Hepatocyte (in vitro differentiated cells): ENCODE data around the gene FN1. TPM values are rescaled to one million over a fixed set of nuclear protein-coding genes. Genes with fewer than 3 reads are reported as not detected.

Experiments used
- DNase-seq: peaks from one replicate; pipeline ENCODE4 v3.0.0-alpha.2; 2016; ENCODE audit warnings: low spot score
- H2AFZ ChIP-seq: fragments of 200-600 bp; sonication (generic); 2 replicates; pipeline ENCODE4 v1.6.0; 2016; ENCODE audit warnings: antibody characterized with exemption, mild to moderate bottlenecking
- H3K27ac ChIP-seq: fragments of 200-600 bp; sonication (generic); 2 replicates; pipeline ENCODE4 v1.5.1; 2016; ENCODE audit warnings: mild to moderate bottlenecking
- H3K27me3 ChIP-seq: fragments of 200-600 bp; sonication (generic); 2 replicates; pipeline ENCODE4 v1.6.1; 2016
- H3K36me3 ChIP-seq: fragments of 200-600 bp; sonication (generic); replicated peaks from 2 replicates; pipeline ENCODE4 v1.5.1; 2016; ENCODE audit warnings: low read depth; ENCODE audit not compliant: insufficient read depth
- H3K4me1 ChIP-seq: fragments of 200-600 bp; sonication (generic); 2 replicates; pipeline ENCODE4 v1.5.1; 2016; ENCODE audit warnings: mild to moderate bottlenecking, moderate library complexity; ENCODE audit not compliant: insufficient read depth
- H3K4me2 ChIP-seq: fragments of 200-600 bp; sonication (generic); 2 replicates; pipeline ENCODE4 v1.6.0; 2016
- H3K4me3 ChIP-seq: fragments of 200-600 bp; sonication (generic); 2 replicates; pipeline ENCODE4 v1.5.1; 2016; ENCODE audit warnings: mild to moderate bottlenecking
- H3K79me2 ChIP-seq: fragments of 200-600 bp; sonication (generic); 2 replicates; pipeline ENCODE4 v1.6.0; 2017; ENCODE audit warnings: mild to moderate bottlenecking
- H3K9me2 ChIP-seq: fragments of 200-600 bp; sonication (generic); replicated peaks from 2 replicates; pipeline ENCODE4 v1.6.0; 2017; ENCODE audit warnings: mild to moderate bottlenecking; ENCODE audit not compliant: insufficient read depth
- H3K9me3 ChIP-seq: fragments of 200-600 bp; sonication (generic); 2 replicates; pipeline ENCODE4 v1.5.1; 2016; ENCODE audit warnings: low read depth, mild to moderate bottlenecking
- H4K20me1 ChIP-seq: fragments of 200-600 bp; sonication (generic); 2 replicates; pipeline ENCODE4 v1.6.0; 2016; ENCODE audit warnings: mild to moderate bottlenecking; ENCODE audit not compliant: insufficient read depth, poor library complexity, severe bottlenecking
- CTCF ChIP-seq: fragments of 200-600 bp; sonication (generic); IDR thresholded peaks from 2 replicates; pipeline ENCODE4 v1.5.1; 2016; ENCODE audit warnings: antibody characterized with exemption, mild to moderate bottlenecking; ENCODE audit not compliant: poor library complexity
- EZH2 ChIP-seq: fragments of 200-600 bp; sonication (generic); IDR thresholded peaks from 2 replicates; pipeline ENCODE4 v1.6.1; 2016; ENCODE audit warnings: antibody characterized with exemption, mild to moderate bottlenecking, borderline replicate concordance
- EZH2phosphoT487 ChIP-seq: fragments of 200-600 bp; sonication (generic); IDR thresholded peaks from one replicate; pipeline ENCODE4 v1.6.1; 2018; ENCODE audit warnings: antibody characterized with exemption, mild to moderate bottlenecking, low read depth, moderate library complexity; ENCODE audit not compliant: unreplicated experiment, severe bottlenecking
- whole genome bisulfite sequencing: methylation state at CpG from one replicate; pipeline ENCODE4 v1.1.6; 2016; ENCODE audit warnings: low lambda C conversion rate; ENCODE audit errors: missing lambda C conversion rate; 5-methylcytosine and 5-hydroxymethylcytosine counted together
- polyA plus RNA-seq: library from polyadenylated mRNA; unstranded; fragments of >200 nt; fragmentation: Nextera tagmentation; extraction: Ambion mirVana; gene quantifications from 2 replicates; pipeline ENCODE4 v1.2.1, GENCODE V29; 2016
- total RNA-seq: library from RNA; depleted of rRNA; stranded (reverse); fragments of >200 nt; gene quantifications from 2 replicates; pipeline ENCODE4 v1.2.3, GENCODE V29; 2014

Gene FN1
- total and polyA plus RNA-seq, 2 experiments from 2014 or later = 1,650 to 3,020 TPM

- no peak for TF ChIP-seq EZH2
- no peak for TF ChIP-seq CTCF
- TF ChIP-seq EZH2phosphoT487 = no peak
- H3K4me1 ChIP-seq = no peaks in the 10 kb centered on the region
- H4K20me1 ChIP-seq = peaks cover 3% of the 10 kb centered on the region
- DNase-seq = no peak
- H2AFZ ChIP-seq = no peak overlapping the region
- no peak overlapping the region for H3K4me3 ChIP-seq
- H3K27me3 ChIP-seq = no peaks in the 10 kb centered on the region
- H3K4me2 ChIP-seq = no peak overlapping the region
- H3K9me3 ChIP-seq = no peaks in the 10 kb centered on the region
- H3K79me2 ChIP-seq = no peaks in the 10 kb centered on the region
- no peaks in the 10 kb centered on the region for H3K9me2 ChIP-seq
- no peak overlapping the region for H3K27ac ChIP-seq
- H3K36me3 ChIP-seq = peaks cover 17% of the 10 kb centered on the region
Observed at GRCh38 chr2:215368493-215368809, 67.4 kb downstream of the FN1 start.

DNA sequence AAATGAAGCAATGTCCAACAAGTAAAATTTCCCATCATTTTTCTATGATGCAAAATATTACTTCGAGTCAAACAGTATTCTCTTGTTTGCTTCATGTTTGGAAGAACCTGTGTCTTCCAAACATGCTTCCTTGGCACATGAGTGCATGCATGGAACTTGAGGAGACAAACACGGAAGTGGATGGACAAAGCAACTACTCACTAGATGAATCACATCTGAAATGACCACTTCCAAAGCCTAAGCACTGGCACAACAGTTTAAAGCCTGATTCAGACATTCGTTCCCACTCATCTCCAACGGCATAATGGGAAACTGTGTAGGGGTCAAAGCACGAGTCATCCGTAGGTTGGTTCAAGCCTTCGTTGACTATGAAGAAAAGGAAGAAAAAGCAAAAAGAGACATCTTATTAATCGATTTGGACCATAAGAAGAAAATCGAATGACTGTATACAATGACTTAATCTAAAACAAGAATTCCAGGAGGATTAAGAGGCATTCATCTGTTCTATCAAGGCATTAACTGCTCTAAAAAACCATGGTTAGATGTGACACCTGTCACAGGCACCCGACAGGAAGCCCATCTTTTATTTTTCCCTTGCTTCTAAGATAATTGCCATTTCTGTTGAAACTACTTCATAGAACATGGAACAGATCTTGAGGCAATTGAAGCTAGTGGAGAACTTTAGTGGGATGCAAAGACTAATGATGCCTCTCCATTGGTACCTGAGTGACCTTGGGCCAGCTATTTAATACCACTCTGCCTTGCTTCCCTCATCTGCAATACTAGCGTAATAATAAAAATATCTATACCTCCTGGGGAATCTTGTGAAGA lies 68.0 kb downstream of the FN1 start:
- Histone ChIP-seq H3K27me3 (no peaks in the 10 kb centered on the region), H3K27ac (no peak overlapping the region), H3K9me2 (no peaks in the 10 kb centered on the region), H3K4me1 (no peaks in the 10 kb centered on the region), H3K79me2 (no peaks in the 10 kb centered on the region), H2AFZ (no peak overlapping the region), H3K4me3 (no peak overlapping the region), H3K9me3 (no peaks in the 10 kb centered on the region), H3K4me2 (no peak overlapping the region), H4K20me1 (peaks cover 3% of the 10 kb centered on the region), H3K36me3 (peaks cover 17% of the 10 kb centered on the region)
- no peak for DNase-seq
- no peak for TF ChIP-seq EZH2phosphoT487
- no peak for TF ChIP-seq EZH2
- TF ChIP-seq CTCF = no peak
- WGBS = 92% methylated on average over 11 of the region's 11 CpGs

GRCh38 chr2:215366440-215367032 lies 69.3 kb downstream of the FN1 start:
- H4K20me1 ChIP-seq = peaks cover 3% of the 10 kb centered on the region

More at GRCh38 chr2:215366440-215367032, 69.3 kb downstream of the FN1 start:
- H2AFZ ChIP-seq = no peak overlapping the region
- no peak for DNase-seq
- H3K27ac ChIP-seq = no peak overlapping the region
- TF ChIP-seq EZH2 = no peak
- TF ChIP-seq CTCF = no peak
- no peak for TF ChIP-seq EZH2phosphoT487
- H3K4me3 ChIP-seq = no peak overlapping the region
- WGBS = 96% methylated on average over 4 of the region's 4 CpGs
- H3K4me1 ChIP-seq = no peaks in the 10 kb centered on the region
- no peak overlapping the region for H3K4me2 ChIP-seq
- no peaks in the 10 kb centered on the region for H3K27me3 ChIP-seq
- peaks cover 17% of the 10 kb centered on the region for H3K36me3 ChIP-seq
- no peaks in the 10 kb centered on the region for H3K79me2 ChIP-seq
- no peaks in the 10 kb centered on the region for H3K9me3 ChIP-seq
- no peaks in the 10 kb centered on the region for H3K9me2 ChIP-seq
